GM23338 (cell line): ENCODE data around the gene SIRT3. TPM values are rescaled to one million over a fixed set of nuclear protein-coding genes. Genes with fewer than 3 reads are reported as not detected.

ENCODE experiments used
- ATAC-seq: fragments of 200-7000 bp; cut with Tn5 transposase; 3 replicates; pipeline ENCODE4 v1.9.1; 2020
- DNase-seq: peaks from one replicate; pipeline ENCODE4 v3.0.0-alpha.2; 2015; ENCODE audit warnings: low spot score
- H2AFZ ChIP-seq: fragments of 200-600 bp; sonication (generic); 2 replicates; pipeline ENCODE4 v1.8.0; 2016; ENCODE audit warnings: antibody characterized with exemption, mild to moderate bottlenecking, moderate library complexity
- H3F3A ChIP-seq: fragments of 200-600 bp; sonication (generic); replicated peaks from 2 replicates; pipeline ENCODE4 v1.8.0; 2017; ENCODE audit warnings: antibody characterized with exemption, mixed run types, low read depth
- H3K27ac ChIP-seq: fragments of 200-600 bp; sonication (generic); 2 replicates; pipeline ENCODE4 v1.6.1; 2016; ENCODE audit warnings: low read depth
- H3K27me3 ChIP-seq: fragments of 200-600 bp; sonication (generic); 2 replicates; pipeline ENCODE4 v1.8.0; 2016; ENCODE audit warnings: mild to moderate bottlenecking, mixed run types, moderate library complexity; ENCODE audit not compliant: insufficient read depth
- H3K36me3 ChIP-seq: fragments of 200-600 bp; sonication (generic); 2 replicates; pipeline ENCODE4 v1.8.0; 2016; ENCODE audit warnings: mild to moderate bottlenecking; ENCODE audit not compliant: insufficient read depth
- H3K4me1 ChIP-seq: fragments of 200-600 bp; sonication (generic); 2 replicates; pipeline ENCODE4 v1.8.0; 2016; ENCODE audit warnings: mild to moderate bottlenecking, moderate library complexity; ENCODE audit not compliant: insufficient read depth
- H3K4me2 ChIP-seq: fragments of 200-600 bp; sonication (generic); 2 replicates; pipeline ENCODE4 v1.7.1; 2017; ENCODE audit warnings: mixed run types
- H3K4me3 ChIP-seq: fragments of 200-600 bp; sonication (generic); 2 replicates; pipeline ENCODE4 v1.6.1; 2016; ENCODE audit warnings: mixed run types
- H3K79me2 ChIP-seq: fragments of 200-600 bp; sonication (generic); replicated peaks from 2 replicates; pipeline ENCODE4 v1.8.0; 2017; ENCODE audit warnings: mild to moderate bottlenecking; ENCODE audit not compliant: insufficient read depth
- H3K9me2 ChIP-seq: fragments of 200-600 bp; sonication (generic); 2 replicates; pipeline ENCODE4 v1.8.0; 2017; ENCODE audit not compliant: insufficient read depth
- H4K20me1 ChIP-seq: fragments of 200-600 bp; sonication (generic); replicated peaks from 2 replicates; pipeline ENCODE4 v1.8.0; 2017; ENCODE audit warnings: mild to moderate bottlenecking; ENCODE audit not compliant: insufficient read depth
- H3K27ac Mint-ChIP-seq: 2 replicates; pipeline ENCODE4 v1.8.0; 2020; ENCODE audit warnings: inconsistent platforms, mild to moderate bottlenecking, moderate library complexity, mixed read lengths
- H3K27me3 Mint-ChIP-seq: 3 replicates; pipeline ENCODE4 v1.8.0; 2022; ENCODE audit warnings: low read depth, mild to moderate bottlenecking, moderate library complexity, mixed read lengths, inconsistent platforms; ENCODE audit not compliant: insufficient read depth, poor library complexity
- H3K36me3 Mint-ChIP-seq: 3 replicates; pipeline ENCODE4 v1.8.0; 2021; ENCODE audit warnings: low read depth, mild to moderate bottlenecking, inconsistent platforms, moderate library complexity, mixed read lengths
- H3K4me1 Mint-ChIP-seq: 3 replicates; pipeline ENCODE4 v1.8.0; 2020; ENCODE audit warnings: mild to moderate bottlenecking, inconsistent platforms, mixed read lengths
- H3K4me3 Mint-ChIP-seq: 3 replicates; pipeline ENCODE4 v1.8.0; 2021; ENCODE audit warnings: moderate library complexity, mild to moderate bottlenecking, inconsistent platforms, mixed read lengths
- H3K9me3 Mint-ChIP-seq: 3 replicates; pipeline ENCODE4 v1.8.0; 2020; ENCODE audit warnings: moderate library complexity, mild to moderate bottlenecking, inconsistent platforms, mixed read lengths
- CREB1 ChIP-seq: fragments of 250-450 bp; sonication (Bioruptor Pico); IDR thresholded peaks from 2 replicates; pipeline ENCODE4 v1.5.0; 2020; ENCODE audit warnings: low read depth, mild to moderate bottlenecking, moderate library complexity
- JUNB ChIP-seq: IDR thresholded peaks from one replicate; pipeline ENCODE4 v1.6.1; 2016; ENCODE audit warnings: antibody characterized with exemption; ENCODE audit not compliant: unreplicated experiment
- NANOG ChIP-seq: IDR thresholded peaks from 2 replicates; pipeline ENCODE4 v1.6.1; 2016; ENCODE audit warnings: antibody characterized with exemption, borderline replicate concordance
- POLR2AphosphoS5 ChIP-seq: IDR thresholded peaks from 2 replicates; pipeline ENCODE4 v1.6.1; 2016; ENCODE audit warnings: antibody characterized with exemption, low read depth
- STAT1 ChIP-seq: IDR thresholded peaks from one replicate; pipeline ENCODE4 v1.6.1; 2016; ENCODE audit warnings: antibody characterized with exemption; ENCODE audit not compliant: unreplicated experiment
- ZNF331 ChIP-seq: fragments of 250-450 bp; sonication (Bioruptor Pico); IDR thresholded peaks from 2 replicates; pipeline ENCODE4 v1.5.0; 2020; ENCODE audit warnings: low read depth, mild to moderate bottlenecking, moderate library complexity
- polyA plus RNA-seq: library from polyadenylated mRNA; unstranded; fragments of >200 nt; fragmentation: Nextera tagmentation; extraction: Ambion mirVana; gene quantifications from 2 replicates; pipeline ENCODE4 v1.2.1, GENCODE V29; 2016
- total RNA-seq: library from RNA; depleted of rRNA; stranded (reverse); fragments of >200 nt; shearing (Covaris generic); gene quantifications from 2 replicates; pipeline ENCODE4 v1.2.3, GENCODE V29; 2014
- TF ChIP-seq, protein P1 (sequence below), 2 experiments: fragments of 200-600 bp in 1 of 2; sonication (generic) in 1 of 2; conservative IDR thresholded peaks; 2 replicates each; pipeline versions ENCODE4 v1.5.1 to v1.6.1; 2016 to 2017; ENCODE audit warnings: antibody characterized with exemption in 2 of 2, low read depth in 2 of 2, mild to moderate bottlenecking in 2 of 2, moderate library complexity in 1 of 2
- TF ChIP-seq, protein P2 (sequence below): IDR thresholded peaks from 2 replicates; pipeline ENCODE4 v1.6.1; 2016; ENCODE audit warnings: antibody characterized with exemption
- TF ChIP-seq, protein P3 (sequence below): IDR thresholded peaks from one replicate; pipeline ENCODE4 v1.6.1; 2018; ENCODE audit warnings: antibody characterized with exemption; ENCODE audit not compliant: unreplicated experiment
- TF ChIP-seq, protein P4 (sequence below): fragments of 250-450 bp; sonication (Bioruptor Pico); IDR thresholded peaks from 2 replicates; pipeline ENCODE4 v1.5.0; 2020; ENCODE audit warnings: mild to moderate bottlenecking, moderate library complexity

SIRT3 gene
- total and polyA plus RNA-seq, 2 experiments from 2014 or later, result 7.0 to 11.4 TPM

DNA sequence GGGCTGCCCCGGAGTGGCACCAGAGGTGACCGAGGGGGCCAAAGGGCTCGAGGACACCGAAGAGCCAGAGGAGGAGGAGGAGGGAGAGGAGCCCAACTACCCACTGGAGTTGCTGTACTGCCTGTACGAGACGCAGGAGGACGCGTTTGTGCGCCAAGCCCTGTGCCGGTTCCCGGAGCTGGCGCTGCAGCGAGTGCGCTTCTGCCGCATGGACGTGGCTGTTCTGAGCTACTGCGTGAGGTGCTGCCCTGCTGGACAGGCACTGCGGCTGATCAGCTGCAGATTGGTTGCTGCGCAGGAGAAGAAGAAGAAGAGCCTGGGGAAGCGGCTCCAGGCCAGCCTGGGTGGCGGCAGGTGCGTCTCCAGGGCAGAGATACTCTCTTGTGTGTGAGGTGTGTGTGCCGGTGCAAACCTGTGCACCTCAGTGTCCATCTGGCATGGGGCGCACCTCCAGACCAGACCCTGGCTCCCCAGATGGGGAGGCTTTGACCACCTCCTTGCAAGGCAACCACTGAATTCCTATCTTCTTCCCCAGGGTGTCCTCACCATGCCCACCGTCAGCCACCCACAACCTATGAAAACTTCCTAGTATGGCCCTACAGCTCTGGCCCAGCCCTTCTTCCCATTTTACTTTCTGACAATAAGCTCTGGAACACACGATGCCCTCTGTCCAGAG is 45.5 kb upstream of the SIRT3 start (continued):
- no peak for TF ChIP-seq CREB1 (CRISPR knock-in tag)
- no peak for TF ChIP-seq NANOG
- TF ChIP-seq, protein P1, sequence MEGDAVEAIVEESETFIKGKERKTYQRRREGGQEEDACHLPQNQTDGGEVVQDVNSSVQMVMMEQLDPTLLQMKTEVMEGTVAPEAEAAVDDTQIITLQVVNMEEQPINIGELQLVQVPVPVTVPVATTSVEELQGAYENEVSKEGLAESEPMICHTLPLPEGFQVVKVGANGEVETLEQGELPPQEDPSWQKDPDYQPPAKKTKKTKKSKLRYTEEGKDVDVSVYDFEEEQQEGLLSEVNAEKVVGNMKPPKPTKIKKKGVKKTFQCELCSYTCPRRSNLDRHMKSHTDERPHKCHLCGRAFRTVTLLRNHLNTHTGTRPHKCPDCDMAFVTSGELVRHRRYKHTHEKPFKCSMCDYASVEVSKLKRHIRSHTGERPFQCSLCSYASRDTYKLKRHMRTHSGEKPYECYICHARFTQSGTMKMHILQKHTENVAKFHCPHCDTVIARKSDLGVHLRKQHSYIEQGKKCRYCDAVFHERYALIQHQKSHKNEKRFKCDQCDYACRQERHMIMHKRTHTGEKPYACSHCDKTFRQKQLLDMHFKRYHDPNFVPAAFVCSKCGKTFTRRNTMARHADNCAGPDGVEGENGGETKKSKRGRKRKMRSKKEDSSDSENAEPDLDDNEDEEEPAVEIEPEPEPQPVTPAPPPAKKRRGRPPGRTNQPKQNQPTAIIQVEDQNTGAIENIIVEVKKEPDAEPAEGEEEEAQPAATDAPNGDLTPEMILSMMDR (conservative IDR thresholded peaks at IDR 0.05; ENCODE audit: low read depth in 2 of 2), result no peak

DNA sequence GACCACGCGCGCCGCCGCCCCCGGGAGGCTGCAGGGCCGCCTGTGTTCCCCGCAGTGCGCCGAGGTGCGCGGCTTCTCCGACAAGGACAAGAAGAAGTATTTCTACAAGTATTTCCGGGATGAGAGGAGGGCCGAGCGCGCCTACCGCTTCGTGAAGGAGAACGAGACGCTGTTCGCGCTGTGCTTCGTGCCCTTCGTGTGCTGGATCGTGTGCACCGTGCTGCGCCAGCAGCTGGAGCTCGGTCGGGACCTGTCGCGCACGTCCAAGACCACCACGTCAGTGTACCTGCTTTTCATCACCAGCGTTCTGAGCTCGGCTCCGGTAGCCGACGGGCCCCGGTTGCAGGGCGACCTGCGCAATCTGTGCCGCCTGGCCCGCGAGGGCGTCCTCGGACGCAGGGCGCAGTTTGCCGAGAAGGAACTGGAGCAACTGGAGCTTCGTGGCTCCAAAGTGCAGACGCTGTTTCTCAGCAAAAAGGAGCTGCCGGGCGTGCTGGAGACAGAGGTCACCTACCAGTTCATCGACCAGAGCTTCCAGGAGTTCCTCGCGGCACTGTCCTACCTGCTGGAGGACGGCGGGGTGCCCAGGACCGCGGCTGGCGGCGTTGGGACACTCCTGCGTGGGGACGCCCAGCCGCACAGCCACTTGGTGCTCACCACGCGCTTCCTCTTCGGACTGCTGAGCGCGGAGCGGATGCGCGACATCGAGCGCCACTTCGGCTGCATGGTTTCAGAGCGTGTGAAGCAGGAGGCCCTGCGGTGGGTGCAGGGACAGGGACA is 44.8 kb upstream of the SIRT3 start:
- Histone ChIP-seq H4K20me1 (no peaks in the 10 kb centered on the region), H3K4me2 (peak overlapping the region; percentile 74; the same call in 1 of the 2 replicates), H3K9me2 (no peaks in the 10 kb centered on the region), H3K4me1 (no peaks in the 10 kb centered on the region), H2AFZ (peak overlapping the region; percentile 72), H3F3A (no peaks in the 10 kb centered on the region; the same call in 1 of the 2 replicates), H3K36me3 (no peaks in the 10 kb centered on the region), H3K27me3 (peaks cover 54% of the 10 kb centered on the region), H3K4me3 (peak overlapping the region; percentile 51), H3K27ac (no peak overlapping the region), H3K79me2 (no peaks in the 10 kb centered on the region)
- H3K36me3 Mint-ChIP-seq, result no peaks in the 10 kb centered on the region; the same call in 2 of the 3 replicates
- H3K27ac Mint-ChIP-seq, result no peak overlapping the region
- H3K9me3 Mint-ChIP-seq, result no peaks in the 10 kb centered on the region
- ATAC-seq (no peak; the same call in 2 of the 3 replicates), DNase-seq (peak; percentile 51)
- peaks cover 24% of the 10 kb centered on the region for H3K4me1 Mint-ChIP-seq
- H3K4me3 Mint-ChIP-seq, result peak overlapping the region; percentile 39; the same call in 1 of the 3 replicates
- H3K27me3 Mint-ChIP-seq, result peaks cover 58% of the 10 kb centered on the region
- TF ChIP-seq, protein P2, sequence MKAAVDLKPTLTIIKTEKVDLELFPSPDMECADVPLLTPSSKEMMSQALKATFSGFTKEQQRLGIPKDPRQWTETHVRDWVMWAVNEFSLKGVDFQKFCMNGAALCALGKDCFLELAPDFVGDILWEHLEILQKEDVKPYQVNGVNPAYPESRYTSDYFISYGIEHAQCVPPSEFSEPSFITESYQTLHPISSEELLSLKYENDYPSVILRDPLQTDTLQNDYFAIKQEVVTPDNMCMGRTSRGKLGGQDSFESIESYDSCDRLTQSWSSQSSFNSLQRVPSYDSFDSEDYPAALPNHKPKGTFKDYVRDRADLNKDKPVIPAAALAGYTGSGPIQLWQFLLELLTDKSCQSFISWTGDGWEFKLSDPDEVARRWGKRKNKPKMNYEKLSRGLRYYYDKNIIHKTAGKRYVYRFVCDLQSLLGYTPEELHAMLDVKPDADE, result no peak
- TF ChIP-seq STAT1 (no peak), POLR2AphosphoS5 (no peak), JUNB (no peak), ZNF331 (CRISPR knock-in tag) (no peak)
- TF ChIP-seq, protein P3, sequence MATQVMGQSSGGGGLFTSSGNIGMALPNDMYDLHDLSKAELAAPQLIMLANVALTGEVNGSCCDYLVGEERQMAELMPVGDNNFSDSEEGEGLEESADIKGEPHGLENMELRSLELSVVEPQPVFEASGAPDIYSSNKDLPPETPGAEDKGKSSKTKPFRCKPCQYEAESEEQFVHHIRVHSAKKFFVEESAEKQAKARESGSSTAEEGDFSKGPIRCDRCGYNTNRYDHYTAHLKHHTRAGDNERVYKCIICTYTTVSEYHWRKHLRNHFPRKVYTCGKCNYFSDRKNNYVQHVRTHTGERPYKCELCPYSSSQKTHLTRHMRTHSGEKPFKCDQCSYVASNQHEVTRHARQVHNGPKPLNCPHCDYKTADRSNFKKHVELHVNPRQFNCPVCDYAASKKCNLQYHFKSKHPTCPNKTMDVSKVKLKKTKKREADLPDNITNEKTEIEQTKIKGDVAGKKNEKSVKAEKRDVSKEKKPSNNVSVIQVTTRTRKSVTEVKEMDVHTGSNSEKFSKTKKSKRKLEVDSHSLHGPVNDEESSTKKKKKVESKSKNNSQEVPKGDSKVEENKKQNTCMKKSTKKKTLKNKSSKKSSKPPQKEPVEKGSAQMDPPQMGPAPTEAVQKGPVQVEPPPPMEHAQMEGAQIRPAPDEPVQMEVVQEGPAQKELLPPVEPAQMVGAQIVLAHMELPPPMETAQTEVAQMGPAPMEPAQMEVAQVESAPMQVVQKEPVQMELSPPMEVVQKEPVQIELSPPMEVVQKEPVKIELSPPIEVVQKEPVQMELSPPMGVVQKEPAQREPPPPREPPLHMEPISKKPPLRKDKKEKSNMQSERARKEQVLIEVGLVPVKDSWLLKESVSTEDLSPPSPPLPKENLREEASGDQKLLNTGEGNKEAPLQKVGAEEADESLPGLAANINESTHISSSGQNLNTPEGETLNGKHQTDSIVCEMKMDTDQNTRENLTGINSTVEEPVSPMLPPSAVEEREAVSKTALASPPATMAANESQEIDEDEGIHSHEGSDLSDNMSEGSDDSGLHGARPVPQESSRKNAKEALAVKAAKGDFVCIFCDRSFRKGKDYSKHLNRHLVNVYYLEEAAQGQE, result no peak
- TF ChIP-seq, protein P4, sequence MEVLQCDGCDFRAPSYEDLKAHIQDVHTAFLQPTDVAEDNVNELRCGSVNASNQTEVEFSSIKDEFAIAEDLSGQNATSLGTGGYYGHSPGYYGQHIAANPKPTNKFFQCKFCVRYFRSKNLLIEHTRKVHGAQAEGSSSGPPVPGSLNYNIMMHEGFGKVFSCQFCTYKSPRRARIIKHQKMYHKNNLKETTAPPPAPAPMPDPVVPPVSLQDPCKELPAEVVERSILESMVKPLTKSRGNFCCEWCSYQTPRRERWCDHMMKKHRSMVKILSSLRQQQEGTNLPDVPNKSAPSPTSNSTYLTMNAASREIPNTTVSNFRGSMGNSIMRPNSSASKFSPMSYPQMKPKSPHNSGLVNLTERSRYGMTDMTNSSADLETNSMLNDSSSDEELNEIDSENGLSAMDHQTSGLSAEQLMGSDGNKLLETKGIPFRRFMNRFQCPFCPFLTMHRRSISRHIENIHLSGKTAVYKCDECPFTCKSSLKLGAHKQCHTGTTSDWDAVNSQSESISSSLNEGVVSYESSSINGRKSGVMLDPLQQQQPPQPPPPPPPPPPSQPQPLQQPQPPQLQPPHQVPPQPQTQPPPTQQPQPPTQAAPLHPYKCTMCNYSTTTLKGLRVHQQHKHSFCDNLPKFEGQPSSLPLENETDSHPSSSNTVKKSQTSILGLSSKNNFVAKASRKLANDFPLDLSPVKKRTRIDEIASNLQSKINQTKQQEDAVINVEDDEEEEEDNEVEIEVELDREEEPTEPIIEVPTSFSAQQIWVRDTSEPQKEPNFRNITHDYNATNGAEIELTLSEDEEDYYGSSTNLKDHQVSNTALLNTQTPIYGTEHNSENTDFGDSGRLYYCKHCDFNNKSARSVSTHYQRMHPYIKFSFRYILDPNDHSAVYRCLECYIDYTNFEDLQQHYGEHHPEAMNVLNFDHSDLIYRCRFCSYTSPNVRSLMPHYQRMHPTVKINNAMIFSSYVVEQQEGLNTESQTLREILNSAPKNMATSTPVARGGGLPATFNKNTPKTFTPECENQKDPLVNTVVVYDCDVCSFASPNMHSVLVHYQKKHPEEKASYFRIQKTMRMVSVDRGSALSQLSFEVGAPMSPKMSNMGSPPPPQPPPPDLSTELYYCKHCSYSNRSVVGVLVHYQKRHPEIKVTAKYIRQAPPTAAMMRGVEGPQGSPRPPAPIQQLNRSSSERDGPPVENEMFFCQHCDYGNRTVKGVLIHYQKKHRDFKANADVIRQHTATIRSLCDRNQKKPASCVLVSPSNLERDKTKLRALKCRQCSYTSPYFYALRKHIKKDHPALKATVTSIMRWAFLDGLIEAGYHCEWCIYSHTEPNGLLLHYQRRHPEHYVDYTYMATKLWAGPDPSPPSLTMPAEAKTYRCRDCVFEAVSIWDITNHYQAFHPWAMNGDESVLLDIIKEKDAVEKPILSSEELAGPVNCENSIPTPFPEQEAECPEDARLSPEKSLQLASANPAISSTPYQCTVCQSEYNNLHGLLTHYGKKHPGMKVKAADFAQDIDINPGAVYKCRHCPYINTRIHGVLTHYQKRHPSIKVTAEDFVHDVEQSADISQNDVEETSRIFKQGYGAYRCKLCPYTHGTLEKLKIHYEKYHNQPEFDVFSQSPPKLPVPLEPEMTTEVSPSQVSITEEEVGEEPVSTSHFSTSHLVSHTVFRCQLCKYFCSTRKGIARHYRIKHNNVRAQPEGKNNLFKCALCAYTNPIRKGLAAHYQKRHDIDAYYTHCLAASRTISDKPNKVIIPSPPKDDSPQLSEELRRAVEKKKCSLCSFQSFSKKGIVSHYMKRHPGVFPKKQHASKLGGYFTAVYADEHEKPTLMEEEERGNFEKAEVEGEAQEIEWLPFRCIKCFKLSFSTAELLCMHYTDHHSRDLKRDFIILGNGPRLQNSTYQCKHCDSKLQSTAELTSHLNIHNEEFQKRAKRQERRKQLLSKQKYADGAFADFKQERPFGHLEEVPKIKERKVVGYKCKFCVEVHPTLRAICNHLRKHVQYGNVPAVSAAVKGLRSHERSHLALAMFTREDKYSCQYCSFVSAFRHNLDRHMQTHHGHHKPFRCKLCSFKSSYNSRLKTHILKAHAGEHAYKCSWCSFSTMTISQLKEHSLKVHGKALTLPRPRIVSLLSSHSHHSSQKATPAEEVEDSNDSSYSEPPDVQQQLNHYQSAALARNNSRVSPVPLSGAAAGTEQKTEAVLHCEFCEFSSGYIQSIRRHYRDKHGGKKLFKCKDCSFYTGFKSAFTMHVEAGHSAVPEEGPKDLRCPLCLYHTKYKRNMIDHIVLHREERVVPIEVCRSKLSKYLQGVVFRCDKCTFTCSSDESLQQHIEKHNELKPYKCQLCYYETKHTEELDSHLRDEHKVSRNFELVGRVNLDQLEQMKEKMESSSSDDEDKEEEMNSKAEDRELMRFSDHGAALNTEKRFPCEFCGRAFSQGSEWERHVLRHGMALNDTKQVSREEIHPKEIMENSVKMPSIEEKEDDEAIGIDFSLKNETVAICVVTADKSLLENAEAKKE (CRISPR knock-in tag), result no peak
